ENCODE data around the gene ENTPD8. TPM values are rescaled to one million over a fixed set of nuclear protein-coding genes. Genes with fewer than 3 reads are reported as not detected.

Gene ENTPD8
- total and polyA plus RNA-seq, 2 donors (not counting 3 experiments of a cell fraction or from before 2014, with no cell fraction given): 0.44 to 0.51 TPM

GRCh38 chr9:137488327-137488653 is 47.1 kb upstream of the ENTPD8 start:
- DNase-seq (ENCODE audit: low read depth, low spot score) (no peak), FAIRE-seq (no peak)
- no peak overlapping the region for H2AFZ ChIP-seq (ENCODE audit: low read depth, low read length)
- no peaks in the 10 kb centered on the region for H3K4me1 ChIP-seq (ENCODE audit: control insufficient read depth, extremely low read depth, insufficient read depth, low read length)
- H3K27ac ChIP-seq (ENCODE audit: insufficient read depth, low read depth, low read length): no peak overlapping the region
- intact Hi-C loops (cut with micrococcal nuclease): no loop called here
- ChIA-PET CTCF (interaction anchor here (0.6 kb wide), 1 partner anchor 13 kb away, joined by 4 read pairs; no protein-coding TSS in a partner anchor), POLR2A (no interaction called here)
- no peaks in the 10 kb centered on the region for H3K27me3 ChIP-seq (ENCODE audit: control insufficient read depth in 2 of 2, insufficient read depth in 2 of 2, low read length in 2 of 2)
- no peak overlapping the region for H3K4me2 ChIP-seq (ENCODE audit: insufficient read depth, low read length)
- no peaks in the 10 kb centered on the region for H3K9me3 ChIP-seq (replicated peaks; ENCODE audit: control insufficient read depth, insufficient read depth, low read length)
- no peaks in the 10 kb centered on the region for H4K20me1 ChIP-seq (replicated peaks; ENCODE audit: control insufficient read depth, extremely low read depth, insufficient read depth, low read length)
- H3K36me3 ChIP-seq (ENCODE audit: control insufficient read depth in 2 of 2, extremely low read depth in 1 of 2, insufficient read depth in 2 of 2, low read length in 2 of 2): no peaks in the 10 kb centered on the region
- dilution Hi-C loops (cut with MboI; ENCODE audit: extremely low pct_ligation_motif_present, low sequenced_read_pairs): no loop called here
- H3K9me1 ChIP-seq (replicated peaks; ENCODE audit: control insufficient read depth, extremely low read depth, insufficient read depth, low read length): no peaks in the 10 kb centered on the region
- TF ChIP-seq MYC (IDR thresholded peaks at IDR 0.05; ENCODE audit: low read depth, low read length): no peak
- no peak for TF ChIP-seq JUN (IDR thresholded peaks at IDR 0.05; ENCODE audit: borderline replicate concordance, insufficient read depth, insufficient read length, low read depth)
- TF ChIP-seq, protein P1, sequence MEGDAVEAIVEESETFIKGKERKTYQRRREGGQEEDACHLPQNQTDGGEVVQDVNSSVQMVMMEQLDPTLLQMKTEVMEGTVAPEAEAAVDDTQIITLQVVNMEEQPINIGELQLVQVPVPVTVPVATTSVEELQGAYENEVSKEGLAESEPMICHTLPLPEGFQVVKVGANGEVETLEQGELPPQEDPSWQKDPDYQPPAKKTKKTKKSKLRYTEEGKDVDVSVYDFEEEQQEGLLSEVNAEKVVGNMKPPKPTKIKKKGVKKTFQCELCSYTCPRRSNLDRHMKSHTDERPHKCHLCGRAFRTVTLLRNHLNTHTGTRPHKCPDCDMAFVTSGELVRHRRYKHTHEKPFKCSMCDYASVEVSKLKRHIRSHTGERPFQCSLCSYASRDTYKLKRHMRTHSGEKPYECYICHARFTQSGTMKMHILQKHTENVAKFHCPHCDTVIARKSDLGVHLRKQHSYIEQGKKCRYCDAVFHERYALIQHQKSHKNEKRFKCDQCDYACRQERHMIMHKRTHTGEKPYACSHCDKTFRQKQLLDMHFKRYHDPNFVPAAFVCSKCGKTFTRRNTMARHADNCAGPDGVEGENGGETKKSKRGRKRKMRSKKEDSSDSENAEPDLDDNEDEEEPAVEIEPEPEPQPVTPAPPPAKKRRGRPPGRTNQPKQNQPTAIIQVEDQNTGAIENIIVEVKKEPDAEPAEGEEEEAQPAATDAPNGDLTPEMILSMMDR (IDR thresholded peaks at IDR 0.05; ENCODE audit: extremely low read depth in 1 of 2, insufficient read depth in 1 of 2, low read depth in 1 of 2, low read length in 2 of 2): no peak
- no peak for TF ChIP-seq EZH2 (IDR thresholded peaks at IDR 0.05; ENCODE audit: borderline replicate concordance, low read depth, low read length, severe bottlenecking)
- no peak for TF ChIP-seq POLR2A (IDR thresholded peaks at IDR 0.05; ENCODE audit: low read depth, low read length)
- TF ChIP-seq POLR2AphosphoS5 (IDR thresholded peaks at IDR 0.05; ENCODE audit: insufficient read depth, low read depth, low read length): no peak
- no peak for TF ChIP-seq GATA2 (IDR thresholded peaks at IDR 0.05; ENCODE audit: insufficient read depth, insufficient read length, low read depth, low read length)
- no peak overlapping the region for H3K4me3 ChIP-seq (replicated peaks in 1 of 3; ENCODE audit: insufficient read depth in 1 of 3, low read depth in 1 of 3, low read length in 3 of 3)
- H3K79me2 ChIP-seq (ENCODE audit: control insufficient read depth, insufficient read depth, low read length): no peaks in the 10 kb centered on the region
- no TSS peak for BruUV-seq (replicated peaks)
- no peak overlapping the region for H3K9ac ChIP-seq (replicated peaks; ENCODE audit: extremely low read depth, insufficient read depth, low read length)

Measured in endothelial cell of umbilical vein (primary cell).